Stimulated activated CD4-positive, alpha-beta T cell treated with anti-CD3 and anti-CD28 coated beads, Interleukin-1b, Interleukin-23, amount 100 ng/mL, for 24 hours (primary cell): ENCODE results near the gene PIGBOS1.
"Not testable (repeated sequence)": the region's sequence is repeated elsewhere in the genome, so short reads cannot be mapped to it uniquely, and the experiment has no call there.

Source experiments
- DNase-seq, 4 experiments: peaks; one replicate each; pipeline ENCODE4 v3.0.0-alpha.2; 2020; ENCODE audit warnings: low read depth in 4 of 4, low spot score in 1 of 4

Gene PIGBOS1, protein sequence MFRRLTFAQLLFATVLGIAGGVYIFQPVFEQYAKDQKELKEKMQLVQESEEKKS

DNA sequence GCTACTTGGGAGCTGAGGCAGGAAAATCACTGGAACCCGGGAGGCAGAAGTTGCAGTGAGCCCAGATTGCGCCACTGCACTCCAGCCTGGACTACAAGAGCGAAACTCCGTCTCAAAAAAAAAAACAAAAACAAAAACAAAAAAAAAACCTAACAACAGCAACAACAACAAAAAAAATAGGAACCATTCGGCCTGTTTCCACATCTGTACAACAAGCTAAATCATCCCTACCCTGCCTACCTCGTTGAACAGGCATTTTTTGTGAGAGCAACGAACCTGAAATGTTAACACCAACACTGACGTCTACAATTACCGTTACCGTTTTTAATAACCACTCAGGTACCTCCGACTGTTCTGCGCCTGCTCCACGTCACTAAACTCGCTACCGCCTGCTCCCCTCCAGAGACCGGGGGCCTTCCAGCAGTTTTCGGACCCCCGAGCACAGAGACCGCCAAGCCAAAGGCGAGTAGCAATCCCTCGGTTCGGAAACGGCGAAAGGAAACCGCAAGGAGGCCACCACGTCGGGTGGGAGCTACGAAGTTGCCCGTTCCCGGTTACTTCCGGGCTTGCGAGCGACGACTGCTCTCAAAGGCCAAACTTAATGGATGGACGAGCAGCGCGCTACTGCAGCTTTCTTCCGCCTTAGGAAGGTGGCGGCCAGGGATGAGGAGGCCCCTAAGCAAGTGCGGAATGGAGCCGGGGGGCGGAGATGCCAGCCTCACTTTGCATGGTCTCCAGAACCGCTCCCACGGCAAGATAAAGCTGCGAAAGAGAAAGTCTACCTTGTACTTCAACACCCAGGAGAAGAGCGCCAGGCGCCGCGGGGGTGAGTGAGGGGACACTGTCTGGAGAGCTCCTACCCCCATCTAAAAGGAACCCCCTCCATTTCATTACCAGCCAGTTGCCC is at the start of gene PIGBOS1, which contains the start of gene PIGB:
Gene PIGBOS1, minus strand, starts transcription at position 536 of the 907 bp plus-strand sequence. CDS start 1,331 bp downstream, outside the sequence.
Gene PIGB, plus strand, starts transcription at position 635 of the 907 bp plus-strand sequence. Its CDS starts 29 bp downstream, at position 664.
- peak; percentile 41 to 68 (median 56) for DNase-seq

DNA sequence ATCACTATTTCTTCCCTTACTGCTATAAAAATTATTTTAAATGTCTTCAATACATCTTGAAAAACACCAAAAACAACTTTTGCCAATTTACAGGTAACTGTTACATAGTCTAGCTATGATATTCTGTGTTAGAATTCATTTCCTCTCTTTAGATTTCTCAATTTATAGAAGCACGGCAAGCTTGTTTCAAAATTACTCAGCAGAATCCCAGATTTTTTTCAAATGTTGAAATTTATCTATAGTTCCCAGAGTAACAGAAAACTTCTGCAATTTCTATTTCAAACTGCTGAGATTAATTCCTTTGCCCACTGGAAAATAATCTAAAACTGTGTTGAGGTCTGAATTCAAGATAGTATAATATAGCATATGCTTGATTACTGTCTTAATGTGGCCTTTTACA is 48.1 kb upstream of the PIGBOS1 start:
- no peak for DNase-seq

DNA sequence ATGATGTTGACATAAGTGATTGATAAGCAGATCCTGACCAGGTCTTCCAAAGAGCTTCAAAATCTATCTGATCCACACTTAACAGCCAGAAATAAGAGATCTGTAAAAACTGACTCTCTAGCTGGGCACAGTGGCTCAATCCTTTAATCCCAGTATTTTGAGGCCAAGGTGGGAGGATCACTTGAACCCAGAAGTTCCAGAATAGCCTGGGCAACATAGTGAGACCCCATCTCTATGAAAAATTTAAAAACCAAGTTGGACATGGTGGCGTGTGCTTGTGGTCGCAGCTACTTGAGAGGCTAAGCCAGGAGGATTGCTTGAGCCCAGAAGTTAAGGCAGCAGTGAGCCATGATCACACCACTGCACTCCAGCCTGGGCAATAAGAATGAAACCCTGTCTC is 43.7 kb upstream of the PIGBOS1 start:
- no peak for DNase-seq

DNA sequence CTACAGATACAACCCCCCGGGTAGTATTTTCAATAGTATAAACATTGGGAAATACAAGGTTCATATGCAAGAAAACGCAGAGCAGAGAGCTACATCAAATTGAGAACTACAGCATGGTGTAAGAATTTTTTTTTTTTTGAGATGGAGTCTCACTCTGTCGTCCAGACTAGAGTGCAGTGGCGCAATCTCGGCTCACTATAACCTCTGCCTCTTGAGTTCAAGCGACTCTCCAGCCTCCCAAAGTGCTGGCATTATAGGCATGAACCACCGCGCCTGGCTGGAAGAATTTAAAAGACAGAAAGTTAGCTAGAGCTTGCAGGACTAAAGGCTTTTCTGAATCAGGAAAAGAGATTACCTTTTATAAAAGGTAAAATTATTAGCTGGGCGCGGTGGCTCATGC is 42.1 kb upstream of the PIGBOS1 start:
- DNase-seq = no peak

DNA sequence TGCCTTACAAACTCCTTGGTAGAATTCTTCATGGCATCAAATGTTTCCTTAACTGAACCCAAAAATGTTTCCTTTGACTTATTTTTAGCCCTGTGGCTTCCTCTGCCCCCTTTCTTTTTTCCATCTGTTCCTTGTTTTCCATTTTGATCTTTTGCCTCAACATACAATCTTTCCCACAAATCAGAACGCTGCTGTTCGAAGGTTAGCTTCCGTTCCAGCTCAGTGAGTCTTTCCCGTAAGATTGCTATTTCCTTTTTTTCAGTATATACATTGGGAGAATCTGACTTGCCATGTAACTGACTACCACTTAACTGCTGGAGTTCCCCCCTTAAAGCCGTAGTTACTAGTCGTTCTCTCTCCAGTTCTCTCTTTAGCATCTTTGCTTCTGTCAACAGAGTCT is 41.3 kb upstream of the PIGBOS1 start:
- DNase-seq = no peak

DNA sequence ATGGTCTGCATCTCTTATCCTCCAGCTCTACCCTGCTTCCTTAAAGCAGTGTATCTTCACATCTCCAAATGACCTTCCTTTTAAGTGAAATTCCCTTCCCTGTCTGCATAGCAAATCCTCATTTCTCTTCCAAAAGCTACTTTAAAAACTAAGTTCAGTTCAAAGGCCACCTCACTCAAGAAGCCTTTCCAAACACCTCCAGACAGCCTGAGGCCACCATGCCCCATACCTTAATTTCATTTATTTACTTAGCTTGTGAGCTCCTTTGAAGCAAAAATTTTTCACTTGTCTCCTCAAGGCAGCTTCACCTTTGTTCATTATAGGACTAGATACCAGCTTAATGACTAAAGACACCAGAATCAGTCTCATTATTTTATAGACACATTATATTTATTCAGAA is 39.5 kb upstream of the PIGBOS1 start:
- DNase-seq = no peak

DNA sequence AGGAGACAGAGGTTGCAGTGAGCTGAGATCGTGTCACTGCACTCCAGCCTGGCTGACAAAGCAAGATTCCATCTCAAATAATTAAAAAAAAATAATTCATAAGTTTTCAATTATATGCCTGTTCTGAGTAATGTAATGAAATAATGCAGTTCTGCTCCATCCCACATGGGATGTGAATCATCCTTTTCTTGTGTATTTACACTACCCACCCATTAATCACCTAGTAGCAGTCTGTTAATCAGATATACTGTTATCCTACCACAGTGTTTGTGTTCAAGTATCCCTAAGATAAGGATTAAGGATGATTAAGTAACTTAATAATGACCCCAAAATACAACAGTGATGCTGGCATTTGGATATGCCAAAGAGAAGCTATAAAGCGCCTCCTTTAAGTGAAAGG is 38.9 kb upstream of the PIGBOS1 start:
- no peak for DNase-seq

DNA sequence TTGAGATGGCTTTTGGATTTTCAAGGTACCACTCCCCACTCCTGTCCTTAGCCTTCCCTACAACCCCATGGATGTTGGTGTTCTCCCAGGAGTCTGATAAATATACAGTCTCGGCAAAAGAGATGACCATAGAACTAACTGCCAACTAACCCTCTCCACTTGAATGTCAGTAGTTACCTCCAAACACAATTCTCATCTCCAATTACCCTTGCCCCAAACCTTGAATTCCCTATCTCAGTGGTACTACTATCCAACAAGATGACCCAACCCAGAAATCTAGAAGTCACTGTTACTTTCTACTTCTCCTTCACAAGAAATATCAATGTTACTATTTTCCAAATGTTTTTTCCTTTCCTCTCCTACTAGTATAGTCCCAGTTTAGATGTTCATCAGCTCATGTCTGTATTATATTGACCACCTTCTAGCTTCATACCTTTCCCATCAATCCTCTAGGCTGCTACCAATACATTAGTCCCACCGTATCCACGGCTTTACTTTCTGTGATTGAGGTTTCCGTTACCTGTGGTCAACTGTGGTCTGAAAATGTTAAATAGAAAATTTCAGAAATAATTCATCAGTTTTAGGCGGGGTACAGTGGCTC is 38.2 kb upstream of the PIGBOS1 start:
- no peak for DNase-seq

DNA sequence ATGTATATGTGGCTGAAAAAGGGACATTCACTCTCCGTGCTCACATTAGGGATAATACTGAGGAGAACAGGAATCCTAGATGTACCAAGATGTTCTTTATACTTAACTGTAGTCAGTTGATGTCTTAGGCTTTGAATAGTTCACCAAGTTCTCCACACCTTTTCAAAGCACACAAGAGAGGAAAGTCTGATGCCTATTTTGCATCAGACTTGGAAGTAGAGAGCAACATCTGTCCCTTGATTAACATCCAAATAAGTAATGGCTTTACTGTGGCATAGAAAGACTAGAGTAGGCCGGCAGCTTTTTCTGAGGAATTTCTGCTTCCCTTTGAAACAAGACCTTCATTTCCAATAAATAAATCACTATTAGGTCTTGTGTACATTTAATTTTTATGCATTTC is 34.1 kb upstream of the PIGBOS1 start:
- no peak for DNase-seq

DNA sequence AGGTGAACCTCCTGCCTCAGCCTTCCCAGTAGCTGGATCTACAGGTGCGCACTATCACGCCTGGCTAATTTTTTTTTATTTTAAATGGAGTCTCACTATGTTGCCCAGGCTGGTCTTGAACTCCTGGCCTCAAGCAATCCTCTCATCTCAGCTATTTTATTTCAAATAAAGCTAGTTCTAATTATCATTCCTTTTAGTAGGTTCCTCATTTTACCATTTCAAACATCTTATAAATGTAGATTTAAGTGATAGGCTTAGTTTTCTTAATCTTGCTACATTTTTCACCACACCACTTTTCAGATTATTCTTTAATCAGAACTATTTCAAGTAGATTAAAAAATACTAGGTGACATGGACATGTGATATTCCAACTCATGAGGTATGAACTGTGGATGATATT is 30.4 kb upstream of the PIGBOS1 start:
- DNase-seq = no peak

DNA sequence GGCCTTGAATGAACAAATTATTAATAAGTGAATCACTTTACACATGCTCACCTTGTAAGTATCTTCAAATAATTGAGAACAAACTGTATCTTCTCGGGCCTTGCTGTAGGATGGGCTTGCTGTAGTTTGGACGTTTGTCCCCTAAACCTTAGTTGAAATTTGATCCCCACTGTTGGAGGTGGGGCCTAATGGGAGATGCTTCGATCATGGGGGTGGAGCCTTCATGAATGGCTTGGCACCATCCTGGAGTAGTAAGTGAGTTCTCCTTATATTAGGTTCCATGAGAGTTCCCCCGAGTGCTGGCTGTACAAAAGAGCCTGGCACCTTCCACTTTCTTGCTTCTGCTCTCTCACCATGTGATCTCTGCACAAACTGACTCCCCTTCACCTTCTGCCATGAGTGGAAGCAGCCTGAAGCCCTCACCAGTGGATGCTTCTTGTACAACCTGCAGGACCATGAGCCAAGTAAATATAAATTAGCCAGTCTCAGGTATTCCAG is 29.4 kb upstream of the PIGBOS1 start:
- DNase-seq = no peak

DNA sequence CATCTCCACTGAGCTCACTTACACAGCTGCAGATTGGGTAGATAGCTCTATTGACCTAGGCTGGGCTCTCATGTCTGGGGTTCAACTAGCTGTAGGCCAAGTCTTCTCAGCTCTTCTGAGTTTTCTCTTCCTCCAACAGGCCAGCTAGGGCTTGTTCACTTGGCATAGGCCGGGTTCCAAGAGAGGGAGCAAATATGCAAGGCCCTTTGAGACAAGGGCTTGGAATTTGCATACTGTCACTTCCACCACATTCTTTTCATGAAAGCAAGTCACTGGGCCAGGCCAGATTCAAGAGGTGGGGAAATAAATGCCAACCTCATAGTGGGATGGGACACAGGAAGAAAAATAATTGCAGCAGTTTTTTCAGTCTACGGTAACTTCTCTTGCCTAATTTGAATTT is 25.3 kb upstream of the PIGBOS1 start:
- no peak for DNase-seq

DNA sequence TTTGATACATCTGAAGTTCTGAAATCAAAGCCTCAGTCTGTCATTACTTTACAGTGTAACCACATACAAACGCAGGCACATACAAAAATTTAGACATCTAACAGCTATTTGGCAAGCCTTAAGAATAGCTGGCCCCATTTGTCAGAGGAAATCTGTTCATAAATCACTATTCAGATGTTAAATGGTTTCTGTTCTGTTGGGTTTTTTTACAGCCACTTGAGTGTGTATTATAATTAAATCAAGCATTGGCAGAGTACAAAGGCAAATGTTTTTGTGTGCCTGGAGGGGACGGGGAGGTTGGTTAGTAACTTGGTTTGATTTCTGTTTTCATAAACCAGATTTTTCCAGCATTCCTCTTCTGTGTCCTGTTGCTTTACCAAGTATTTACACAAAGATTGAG is 24.2 kb upstream of the PIGBOS1 start:
- DNase-seq = no peak

DNA sequence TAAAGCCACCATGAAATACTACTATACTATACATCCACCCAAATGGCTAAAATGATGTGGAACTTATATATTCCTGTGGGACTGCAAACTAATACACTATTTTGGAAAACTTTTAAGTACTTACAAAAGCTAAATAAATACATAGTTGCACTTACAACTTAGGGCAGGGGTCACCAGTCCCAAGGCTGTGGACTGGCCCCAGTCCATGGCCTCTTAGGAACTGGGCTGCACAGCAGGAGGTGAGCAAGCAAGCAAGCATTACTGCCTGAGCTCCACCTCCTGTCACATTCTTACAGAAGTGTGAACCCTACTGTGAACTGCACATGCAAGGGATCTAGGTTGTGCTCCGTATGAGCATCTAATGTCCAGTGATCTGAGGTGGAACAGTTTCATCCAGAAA is 18.2 kb upstream of the PIGBOS1 start:
- no peak for DNase-seq

DNA sequence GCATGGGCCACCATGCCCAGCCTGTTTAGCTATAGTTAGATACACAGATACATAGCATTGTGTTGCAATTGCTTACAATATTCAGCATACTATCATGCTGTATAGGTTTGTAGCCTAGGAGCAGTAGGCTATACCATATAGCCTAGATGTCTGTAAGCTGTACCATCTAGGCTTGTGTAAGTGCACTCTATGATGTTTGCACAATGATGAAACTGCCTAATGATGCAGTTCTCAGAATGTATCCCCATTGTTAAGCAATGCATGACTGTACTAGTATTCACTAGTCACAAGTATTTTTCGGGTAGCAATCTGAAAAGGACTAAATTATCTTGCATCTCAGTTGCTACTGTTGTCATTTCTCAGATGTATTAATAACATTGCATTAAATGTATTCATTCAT is 16.1 kb upstream of the PIGBOS1 start:
- DNase-seq = no peak

DNA sequence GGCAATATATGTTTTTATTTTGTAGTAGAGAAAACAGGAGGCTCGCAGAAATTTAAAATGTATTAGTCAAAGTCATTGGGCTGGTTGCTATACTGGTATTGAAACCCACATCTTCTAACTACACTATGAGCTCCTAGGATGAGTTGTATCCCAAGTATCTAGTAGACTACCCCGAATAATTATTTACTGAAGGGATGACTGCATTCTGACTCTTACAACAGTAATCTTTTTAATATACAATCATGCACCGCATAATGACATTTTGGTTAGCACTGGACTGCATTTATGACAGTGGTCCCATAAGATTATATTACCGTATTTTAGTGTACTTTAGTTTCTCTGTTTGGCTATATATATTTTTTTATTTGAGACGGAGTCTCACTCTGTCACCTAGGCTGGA is 15.4 kb upstream of the PIGBOS1 start:
- no peak for DNase-seq

DNA sequence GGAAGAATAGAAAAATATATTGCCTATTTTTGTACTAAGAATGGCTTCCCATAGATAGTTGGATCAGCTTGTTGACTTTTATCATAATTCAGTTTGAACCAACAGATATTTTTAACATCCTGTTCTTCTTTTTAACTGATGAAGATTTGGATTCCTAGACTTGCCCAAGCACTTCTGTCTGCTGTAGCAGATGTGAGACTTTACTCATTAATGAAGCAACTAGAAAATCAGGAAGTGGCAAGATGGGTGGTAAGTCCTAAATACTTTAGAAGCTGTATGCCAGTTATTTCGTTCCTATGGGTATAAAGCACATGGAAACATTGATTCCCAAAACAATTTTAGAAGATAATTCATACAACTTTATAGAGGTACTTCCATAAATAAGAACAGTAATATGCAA is 8.5 kb upstream of the PIGBOS1 start:
- DNase-seq = no peak

DNA sequence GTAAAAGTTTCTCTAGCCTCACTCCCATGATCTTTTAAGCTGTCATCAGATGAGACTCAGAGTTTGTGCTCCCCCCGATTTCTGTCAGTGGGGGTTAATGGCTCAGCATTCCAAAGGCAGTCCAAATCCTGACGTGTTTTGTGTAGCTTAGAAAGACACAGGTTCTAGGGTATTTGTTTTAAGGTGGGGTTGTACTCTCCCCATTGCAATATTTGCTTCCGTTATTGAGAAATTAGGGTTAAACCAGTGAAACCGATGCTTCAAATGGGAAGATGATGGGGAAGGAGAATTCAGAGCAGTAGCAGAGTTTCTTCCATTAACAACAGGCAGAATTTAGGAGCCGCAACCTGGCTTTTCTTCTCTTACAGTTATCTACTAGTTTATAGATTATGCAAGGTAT is 3.5 kb upstream of the PIGBOS1 start:
- no peak for DNase-seq

DNA sequence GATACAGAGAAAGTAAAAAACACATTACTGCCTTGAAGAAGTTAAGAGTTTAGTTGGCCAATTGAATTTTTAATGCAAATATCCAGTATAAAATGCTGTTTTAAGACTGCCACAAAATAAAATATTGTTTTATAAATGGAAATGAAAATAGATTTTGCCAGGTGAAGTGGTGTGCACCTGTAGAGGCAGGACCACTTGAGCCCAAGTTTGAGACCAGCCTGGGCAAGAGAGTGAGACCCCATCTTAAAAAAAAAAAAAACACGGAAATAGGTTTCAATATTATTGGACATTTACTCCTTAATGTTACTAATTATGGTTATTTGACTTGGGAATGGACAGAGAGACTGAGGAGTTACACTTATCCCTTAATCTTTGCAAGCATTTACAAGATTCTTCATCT is 2.0 kb upstream of the PIGBOS1 start:
- no peak for DNase-seq

DNA sequence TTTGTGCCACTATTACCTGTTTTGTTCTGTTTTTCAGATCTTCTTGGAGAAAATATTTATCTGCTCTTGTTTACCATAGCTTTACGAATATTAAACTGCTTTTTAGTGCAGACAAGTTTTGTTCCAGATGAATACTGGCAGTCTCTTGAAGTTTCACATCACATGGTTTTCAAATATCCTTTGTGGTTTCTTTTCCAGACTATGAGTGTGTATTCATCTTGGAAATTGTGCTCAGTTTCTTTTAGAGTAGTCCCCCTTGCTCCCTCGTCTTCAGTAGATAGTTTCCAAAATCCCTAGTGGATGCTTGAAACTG is 1.3 kb upstream of the PIGBOS1 start:
- DNase-seq = no peak

DNA sequence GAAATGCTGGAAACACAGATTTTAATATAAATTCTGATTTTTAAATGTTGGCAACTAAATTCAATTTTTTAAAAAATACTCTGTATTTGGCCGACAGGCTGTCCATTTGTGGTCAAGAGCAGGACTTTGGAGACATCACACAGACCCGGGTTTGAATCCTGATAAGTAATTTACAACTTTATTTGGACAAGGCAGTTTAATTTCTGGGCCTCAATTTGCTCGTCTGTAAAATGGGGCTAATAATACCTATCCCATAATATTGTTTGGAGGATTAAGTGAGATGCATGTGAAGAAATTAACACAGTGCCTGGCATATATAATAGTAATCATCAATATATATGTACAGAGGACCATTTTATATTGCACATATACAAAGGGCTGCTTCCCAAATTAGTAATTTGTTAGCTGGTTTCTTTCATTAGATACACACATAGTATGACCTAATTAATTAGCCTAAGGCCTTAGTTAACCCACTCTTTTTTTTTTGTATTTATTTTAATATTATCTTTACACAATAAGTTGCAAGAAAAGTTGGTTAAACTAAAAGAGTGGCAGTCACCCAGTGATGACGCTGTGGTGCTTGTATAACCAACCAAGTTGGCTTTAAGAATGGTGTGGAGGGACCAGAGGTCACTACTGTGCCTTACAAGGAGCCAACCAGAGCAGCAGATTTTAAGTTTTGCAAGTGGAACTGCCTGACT is 764 bp upstream of the PIGBOS1 start:
- no peak for DNase-seq

DNA sequence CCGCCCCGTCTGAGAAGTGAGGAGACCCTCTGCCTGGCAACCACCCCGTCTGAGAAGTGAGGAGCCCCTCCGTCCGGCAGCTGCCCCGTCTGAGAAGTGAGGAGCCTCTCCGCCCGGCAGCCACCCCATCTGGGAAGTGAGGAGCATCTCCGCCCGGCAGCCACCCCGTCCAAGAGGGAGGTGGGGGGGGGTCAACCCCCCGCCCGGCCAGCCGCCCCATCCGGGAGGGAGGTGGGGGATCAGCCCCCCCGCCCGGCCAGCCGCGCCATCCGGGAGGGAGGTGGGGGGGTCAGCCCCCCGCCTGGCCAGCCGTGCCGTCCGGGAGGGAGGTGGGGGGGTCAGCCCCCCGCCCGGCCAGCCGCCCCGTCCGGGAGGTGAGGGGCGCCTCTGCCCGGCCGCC is 16.1 kb downstream of the PIGBOS1 start:
- not testable (repeated sequence) for DNase-seq
